Stimulated activated naive CD8-positive, alpha-beta T cell treated with anti-CD3 and anti-CD28 coated beads, Interleukin-15, amount 100 ng/mL, for 72 hours (primary cell): Measurements from ENCODE around the gene ALDH18A1.

Experiments
- ATAC-seq: fragments of 150-1000 bp; cut with Tn5 transposase; 2 replicates; pipeline ENCODE4 v1.10.0; 2021; ENCODE audit warnings: mild to moderate bottlenecking, moderate library complexity
- DNase-seq, 2 donors: peaks; one replicate each; pipeline ENCODE4 v3.0.0; 2021 to 2022
- H3K27ac Mint-ChIP-seq, 2 donors: one replicate each; pipeline ENCODE4 v1.8.0; 2022; ENCODE audit warnings: mild to moderate bottlenecking in 2 of 2, mixed read lengths in 2 of 2, moderate library complexity in 2 of 2
- H3K27me3 Mint-ChIP-seq: one replicate; pipeline ENCODE4 v1.8.0; 2022; ENCODE audit warnings: mixed read lengths
- H3K4me1 Mint-ChIP-seq: one replicate; pipeline ENCODE4 v1.8.0; 2022; ENCODE audit warnings: mild to moderate bottlenecking, mixed read lengths
- H3K4me3 Mint-ChIP-seq, 2 donors: one replicate each; pipeline ENCODE4 v1.8.0; 2022; ENCODE audit warnings: mild to moderate bottlenecking in 2 of 2, mixed read lengths in 2 of 2, moderate library complexity in 1 of 2
- H3K9me3 Mint-ChIP-seq, 2 donors: one replicate each; pipeline ENCODE4 v1.8.0; 2022; ENCODE audit warnings: mixed read lengths in 2 of 2

The ALDH18A1 gene

DNA sequence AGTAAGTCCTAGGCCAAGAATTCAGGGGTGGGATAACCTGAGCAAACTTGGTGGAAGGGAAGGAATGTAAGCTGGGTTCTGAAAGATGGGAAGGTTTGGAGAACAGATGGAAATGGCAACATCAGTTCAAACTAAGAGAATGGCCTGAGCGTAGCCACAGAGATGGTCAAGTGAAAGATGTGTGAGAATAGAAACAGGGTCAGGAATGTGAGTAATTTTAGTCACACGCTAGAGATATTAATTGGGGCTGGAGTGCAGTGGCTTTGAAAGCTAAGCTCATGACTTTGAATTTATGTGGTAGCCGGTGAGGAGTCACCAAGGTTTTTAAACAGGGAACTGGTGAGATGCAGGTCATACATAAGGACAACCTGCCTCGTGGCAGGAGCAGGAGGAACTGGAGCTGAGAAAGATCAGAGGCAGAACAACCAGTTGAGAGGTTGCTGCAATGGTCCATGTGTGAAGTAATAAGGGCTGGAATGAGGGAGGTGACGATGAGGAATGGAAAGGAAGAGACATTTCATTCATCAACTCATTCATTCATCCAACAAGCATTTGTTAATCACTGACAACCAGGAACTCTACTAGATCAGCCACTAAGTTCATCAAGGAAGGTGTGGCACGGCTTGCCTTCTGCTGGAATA is 82.4 kb downstream of the ALDH18A1 start:
- H3K27me3 Mint-ChIP-seq: peaks cover 33% of the 10 kb centered on the region
- ATAC-seq: no peak
- no peaks in the 10 kb centered on the region for H3K9me3 Mint-ChIP-seq
- DNase-seq: no peak
- no peak overlapping the region for H3K27ac Mint-ChIP-seq
- H3K4me1 Mint-ChIP-seq: no peaks in the 10 kb centered on the region
- no peak overlapping the region for H3K4me3 Mint-ChIP-seq

DNA sequence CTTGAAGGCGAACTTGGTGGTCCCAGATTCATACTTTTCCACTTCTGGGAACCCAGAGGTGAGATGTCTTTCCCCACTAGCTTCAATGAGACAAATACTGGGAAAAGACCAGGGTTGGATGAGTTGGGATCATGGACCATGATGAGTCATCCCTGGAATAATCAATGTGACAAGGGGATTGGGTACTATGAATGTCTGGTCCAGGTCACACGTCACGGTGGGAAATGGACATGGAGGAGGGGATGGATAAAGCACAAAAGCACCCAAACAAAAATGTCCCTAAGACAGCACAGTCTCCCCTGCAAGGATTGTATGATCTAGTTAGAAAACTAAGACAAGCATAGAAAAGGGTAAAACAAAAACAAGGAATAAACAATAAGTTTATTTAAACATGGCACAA is 83.0 kb downstream of the ALDH18A1 start:
- ATAC-seq (no peak), DNase-seq (no peak)
- Mint-ChIP-seq H3K9me3 (no peaks in the 10 kb centered on the region), H3K27ac (no peak overlapping the region), H3K4me3 (no peak overlapping the region), H3K27me3 (peaks cover 28% of the 10 kb centered on the region), H3K4me1 (no peaks in the 10 kb centered on the region)

DNA sequence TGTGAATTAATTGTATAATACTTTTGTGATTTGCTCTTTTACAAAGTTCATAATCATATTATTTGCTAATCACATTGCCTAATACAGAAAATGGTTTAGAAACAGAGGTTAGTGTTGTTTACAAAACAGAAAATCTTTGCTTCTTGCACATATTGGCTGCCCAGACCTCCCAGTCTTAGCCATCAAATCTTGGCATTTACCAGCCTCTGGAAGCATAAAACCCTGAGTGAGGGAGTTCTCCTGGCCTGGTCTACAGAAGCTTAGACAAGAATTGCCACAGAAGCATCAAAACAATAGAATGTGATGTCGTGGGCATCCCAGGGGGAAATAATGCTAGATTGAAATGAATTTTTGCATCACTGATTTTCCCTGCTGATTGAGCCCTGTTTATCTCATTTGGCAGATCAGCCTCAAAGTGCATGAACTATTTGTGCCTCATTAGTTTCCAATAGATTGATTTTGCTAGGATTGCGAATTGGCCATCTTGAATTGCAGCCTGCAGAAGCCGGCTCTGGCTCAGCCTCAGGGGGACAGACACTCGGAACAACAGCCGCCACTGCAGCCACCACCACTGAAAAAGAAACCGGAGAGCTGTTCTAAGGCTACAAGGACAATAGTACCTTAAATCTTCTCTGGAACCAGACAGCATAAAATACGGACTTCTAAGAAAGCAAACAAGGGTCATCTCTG is 84.2 kb downstream of the ALDH18A1 start:
- H3K9me3 Mint-ChIP-seq: no peaks in the 10 kb centered on the region
- H3K27ac Mint-ChIP-seq: no peak overlapping the region

DNA sequence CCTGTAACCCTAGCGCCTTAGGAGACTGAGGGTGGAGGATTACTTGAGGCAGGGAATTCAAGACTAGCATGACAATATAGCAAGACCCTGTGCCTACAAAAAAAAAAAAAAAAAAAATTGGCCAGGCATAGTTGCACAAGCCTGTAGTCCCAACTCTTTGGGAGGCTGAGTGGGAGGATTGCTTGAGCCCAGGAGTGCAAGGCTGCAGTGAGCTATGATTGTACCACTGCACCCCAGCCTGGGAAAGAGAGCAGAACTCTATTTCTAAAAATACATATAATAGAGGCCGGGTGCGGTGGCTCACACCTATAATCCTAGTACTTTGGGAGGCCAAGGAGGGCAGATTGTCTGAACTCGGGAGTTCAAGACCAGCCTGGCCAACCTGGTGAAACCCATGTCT is 85.1 kb downstream of the ALDH18A1 start:
- Mint-ChIP-seq H3K4me3 (no peak overlapping the region), H3K4me1 (no peaks in the 10 kb centered on the region), H3K27ac (no peak overlapping the region), H3K9me3 (no peaks in the 10 kb centered on the region), H3K27me3 (peaks cover 21% of the 10 kb centered on the region)
- DNase-seq (no peak), ATAC-seq (no peak)

More for the DNA sequence above, 84.2 kb downstream of the ALDH18A1 start:
- Mint-ChIP-seq H3K27me3 (peaks cover 21% of the 10 kb centered on the region), H3K4me3 (no peak overlapping the region), H3K4me1 (no peaks in the 10 kb centered on the region)
- ATAC-seq (no peak), DNase-seq (no peak)

DNA sequence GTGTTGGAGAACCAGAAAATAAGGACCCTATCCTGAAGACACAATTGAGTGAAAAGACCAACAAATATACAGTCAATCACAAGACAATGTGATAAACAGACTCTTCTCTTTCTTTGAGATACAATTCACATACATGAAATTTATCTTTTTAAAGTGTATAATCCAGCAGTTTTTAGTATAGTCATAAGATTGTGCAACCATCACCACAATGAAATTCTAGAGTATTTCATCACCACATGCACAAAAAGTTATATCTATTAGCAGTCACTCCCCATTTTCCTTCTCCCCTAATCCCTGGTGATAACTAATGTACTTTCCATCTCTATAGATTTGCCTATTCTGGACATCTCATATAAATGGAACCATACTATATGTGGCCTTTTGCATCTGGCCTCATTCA is 87.1 kb downstream of the ALDH18A1 start:
- Mint-ChIP-seq H3K4me3 (no peak overlapping the region), H3K27me3 (peaks cover 11% of the 10 kb centered on the region), H3K9me3 (no peaks in the 10 kb centered on the region), H3K4me1 (no peaks in the 10 kb centered on the region), H3K27ac (no peak overlapping the region)
- no peak for ATAC-seq
- no peak for DNase-seq

DNA sequence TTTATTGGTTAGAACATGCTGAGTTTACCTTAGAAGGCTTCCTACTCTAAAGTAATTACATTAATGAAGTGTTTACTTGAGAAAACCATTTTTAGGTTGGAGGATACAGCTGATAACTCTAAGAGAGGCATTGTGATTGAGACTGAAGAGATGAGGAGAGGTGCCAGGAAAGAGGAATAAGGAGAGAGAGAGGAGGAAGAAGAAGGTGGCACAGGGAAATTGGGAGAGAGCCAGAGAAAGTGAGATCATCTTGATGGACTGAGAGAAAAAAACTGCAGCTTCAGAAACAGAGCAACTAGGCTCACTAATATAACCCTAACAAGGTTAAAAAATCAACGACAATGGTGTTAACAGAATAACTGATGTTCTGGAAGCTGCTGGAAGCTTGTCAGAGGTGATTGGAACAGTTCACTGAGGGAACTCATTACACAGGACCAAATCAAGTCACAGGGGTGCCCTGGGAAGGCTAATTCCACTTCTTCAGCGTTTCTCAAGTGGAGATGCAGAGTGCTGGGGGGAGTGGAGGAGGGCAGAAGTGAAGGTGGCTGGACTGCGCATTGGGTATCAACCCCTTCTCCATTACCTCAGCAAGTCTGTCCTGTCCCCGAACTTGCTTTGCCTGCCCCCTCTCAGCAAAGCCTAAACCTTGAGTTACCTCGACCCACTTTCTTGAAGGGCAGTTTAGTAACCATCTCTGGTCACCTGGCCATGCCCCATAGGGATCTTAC is 88.4 kb downstream of the ALDH18A1 start:
- H3K4me3 Mint-ChIP-seq: no peak overlapping the region
- no peaks in the 10 kb centered on the region for H3K27me3 Mint-ChIP-seq
- H3K9me3 Mint-ChIP-seq: no peaks in the 10 kb centered on the region
- DNase-seq (no peak), ATAC-seq (no peak)
- H3K4me1 Mint-ChIP-seq: no peaks in the 10 kb centered on the region
- no peak overlapping the region for H3K27ac Mint-ChIP-seq

DNA sequence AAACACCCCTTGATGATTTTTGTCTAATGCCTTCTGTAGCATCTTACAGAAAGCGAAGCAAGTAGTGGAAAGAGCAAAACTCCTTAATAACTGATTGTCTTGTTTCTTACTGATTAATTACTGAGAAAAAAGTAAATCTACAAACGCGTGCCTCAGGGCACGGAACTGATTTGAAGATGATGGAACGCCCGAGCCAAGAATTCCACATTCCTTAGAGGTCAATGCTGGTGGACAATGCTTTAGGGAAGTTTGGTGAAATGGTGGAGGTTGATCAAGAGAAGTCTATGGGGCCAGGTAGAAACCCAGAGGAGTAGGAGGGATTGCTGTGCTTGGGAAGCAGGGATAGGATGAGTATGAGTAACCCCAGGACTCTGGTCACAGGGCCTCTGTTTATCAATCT is 90.4 kb downstream of the ALDH18A1 start:
- Mint-ChIP-seq H3K4me1 (no peaks in the 10 kb centered on the region), H3K27me3 (no peaks in the 10 kb centered on the region), H3K27ac (no peak overlapping the region), H3K9me3 (no peaks in the 10 kb centered on the region), H3K4me3 (no peak overlapping the region)
- ATAC-seq (no peak), DNase-seq (no peak)

DNA sequence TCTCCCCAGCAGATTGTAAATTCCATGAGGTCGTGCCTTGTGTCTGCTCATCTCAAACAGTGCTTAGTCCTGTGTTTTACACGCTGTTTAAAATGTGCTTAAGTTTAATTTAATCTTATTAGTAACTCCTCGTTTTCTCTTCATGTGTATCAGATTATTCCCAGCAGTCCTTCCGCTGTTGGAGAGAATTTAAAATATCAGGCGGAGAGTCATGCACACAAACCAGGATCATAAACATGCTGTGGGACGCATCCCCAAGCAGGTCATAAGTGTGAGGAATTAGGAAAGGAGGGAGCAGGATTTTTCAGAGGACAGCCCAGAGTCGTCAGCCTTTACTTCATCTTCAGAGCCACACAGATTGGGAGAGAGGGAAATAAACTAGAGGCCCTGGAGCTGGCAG is 91.2 kb downstream of the ALDH18A1 start:
- Mint-ChIP-seq H3K4me3 (no peak overlapping the region), H3K9me3 (no peaks in the 10 kb centered on the region), H3K27me3 (peaks cover 5% of the 10 kb centered on the region), H3K4me1 (peaks cover 4% of the 10 kb centered on the region), H3K27ac (no peak overlapping the region)
- DNase-seq: no peak
- ATAC-seq: no peak

DNA sequence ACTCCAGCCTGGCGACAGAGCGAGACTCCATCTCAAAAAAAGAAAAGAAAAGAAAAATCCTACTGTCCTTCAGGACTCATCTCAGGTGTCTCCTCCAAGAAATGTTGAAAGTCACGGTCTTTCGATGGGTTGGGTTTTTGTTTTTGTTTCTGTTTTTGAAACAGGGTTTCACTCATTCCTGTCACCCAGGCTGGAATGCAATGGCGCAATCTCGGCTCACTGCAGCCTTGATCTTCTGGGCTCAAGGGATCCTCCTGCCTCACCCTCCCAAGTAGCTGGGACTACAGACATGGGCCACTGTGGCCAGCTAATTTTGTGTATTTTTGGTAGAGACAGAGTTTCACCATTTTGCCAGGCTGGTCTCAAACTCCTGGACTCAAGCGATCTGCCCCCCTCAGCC is 92.2 kb downstream of the ALDH18A1 start:
- Mint-ChIP-seq H3K27ac (no peak overlapping the region), H3K4me3 (no peak overlapping the region), H3K9me3 (no peaks in the 10 kb centered on the region), H3K4me1 (peaks cover 8% of the 10 kb centered on the region), H3K27me3 (peaks cover 15% of the 10 kb centered on the region)
- ATAC-seq: no peak
- DNase-seq: no peak

DNA sequence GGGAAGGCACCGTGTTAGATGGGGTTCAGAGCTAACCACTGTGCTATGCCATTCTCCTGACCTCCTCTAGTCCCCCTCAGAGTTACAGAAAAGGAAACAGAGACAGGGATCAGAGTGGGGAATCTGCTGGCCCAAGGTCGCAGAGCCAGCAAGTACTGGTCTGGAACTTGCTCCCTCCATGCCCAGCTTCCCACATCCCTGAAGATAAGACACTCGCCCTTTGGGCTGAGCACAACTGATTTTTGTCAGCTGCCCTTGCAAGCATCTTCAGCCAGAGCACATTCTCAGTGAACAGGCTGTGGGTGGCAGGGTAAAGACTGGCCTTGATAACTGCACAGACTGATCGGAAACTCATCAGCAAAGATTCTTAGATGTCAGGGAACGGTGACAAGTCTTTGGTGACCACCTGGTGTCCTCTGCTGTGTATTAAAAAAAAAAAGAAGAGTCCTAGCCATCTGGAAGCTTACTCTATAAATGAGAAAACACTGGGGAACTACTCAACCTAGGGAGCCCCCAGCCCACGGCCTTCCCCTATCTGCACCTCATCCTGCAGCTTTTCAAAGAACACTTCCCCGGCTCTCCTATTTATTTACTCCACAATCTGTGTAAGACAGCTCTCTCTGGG is 94.1 kb downstream of the ALDH18A1 start:
- ATAC-seq: no peak
- Mint-ChIP-seq H3K9me3 (no peaks in the 10 kb centered on the region), H3K4me1 (peaks cover 8% of the 10 kb centered on the region), H3K27ac (no peak overlapping the region), H3K4me3 (no peak overlapping the region), H3K27me3 (peaks cover 29% of the 10 kb centered on the region)
- DNase-seq: no peak

DNA sequence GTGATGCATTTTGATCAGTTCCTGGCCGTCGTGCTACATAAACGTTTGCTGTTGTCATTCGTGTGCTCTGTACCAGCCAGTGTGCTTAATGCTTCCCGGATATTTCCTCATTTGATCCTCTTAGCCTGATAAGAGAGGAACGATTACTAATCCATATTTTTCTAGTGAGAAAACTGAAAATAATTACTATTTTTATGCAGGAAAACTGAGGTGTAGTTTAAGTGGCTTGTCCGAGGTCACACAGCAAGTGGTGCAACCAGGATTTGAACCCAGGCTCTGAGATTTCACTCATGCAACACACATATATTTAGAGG is 94.7 kb downstream of the ALDH18A1 start:
- Mint-ChIP-seq H3K4me3 (peak overlapping the region; percentile 86 to 95), H3K27me3 (peaks cover 29% of the 10 kb centered on the region), H3K4me1 (peaks cover 8% of the 10 kb centered on the region), H3K27ac (no peak overlapping the region), H3K9me3 (no peaks in the 10 kb centered on the region)
- ATAC-seq (no peak), DNase-seq (no peak)

DNA sequence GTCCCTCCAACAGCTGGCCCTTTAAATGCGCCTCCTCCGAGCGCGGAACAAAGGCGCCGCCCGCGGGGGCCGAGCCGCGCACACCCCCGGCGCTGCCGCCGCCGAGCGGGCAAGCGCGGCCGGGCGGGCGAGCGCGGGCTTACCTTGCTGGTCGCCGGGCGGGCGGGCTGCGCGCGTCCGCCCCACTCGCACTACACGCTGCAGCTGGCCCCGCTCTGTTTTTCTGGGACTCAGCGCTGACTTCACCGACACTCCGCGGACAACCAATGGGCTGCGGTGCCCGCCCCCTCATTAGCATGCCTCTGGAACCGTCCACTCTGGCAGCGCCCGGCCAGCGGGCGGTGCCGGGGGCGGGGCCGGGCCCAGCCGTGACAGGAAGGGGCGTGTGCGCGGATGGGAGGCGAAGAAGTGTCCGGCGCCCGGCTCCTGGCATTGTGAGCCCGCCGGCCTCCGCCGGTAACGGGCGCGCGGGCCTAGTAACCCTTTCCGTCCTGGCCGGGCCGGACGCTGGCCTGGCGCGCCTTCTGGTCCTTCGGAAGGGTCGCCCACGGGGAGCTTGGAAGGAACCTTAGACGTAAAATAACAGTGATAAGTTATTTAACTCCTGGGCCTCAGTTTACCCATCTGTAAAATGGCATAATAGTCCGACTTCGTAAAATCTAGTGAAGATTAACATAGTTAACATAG is 95.2 kb downstream of the ALDH18A1 start, which contains the start of gene SORBS1:
Gene SORBS1 (minus strand): TSS at position 195 of the 687 bp plus-strand sequence. CDS start 120,236 bp downstream, outside the sequence.
- peaks cover 29% of the 10 kb centered on the region for H3K27me3 Mint-ChIP-seq
- peak within 1 kb of the TSS; percentile 81 to 83 for H3K27ac Mint-ChIP-seq
- H3K4me3 Mint-ChIP-seq: peak within 1 kb of the TSS; percentile 95 to 97
- H3K9me3 Mint-ChIP-seq: no peaks in the 10 kb centered on the region
- ATAC-seq (peak; percentile 97), DNase-seq (peak; percentile 85 to 86)
- peaks cover 8% of the 10 kb centered on the region for H3K4me1 Mint-ChIP-seq

DNA sequence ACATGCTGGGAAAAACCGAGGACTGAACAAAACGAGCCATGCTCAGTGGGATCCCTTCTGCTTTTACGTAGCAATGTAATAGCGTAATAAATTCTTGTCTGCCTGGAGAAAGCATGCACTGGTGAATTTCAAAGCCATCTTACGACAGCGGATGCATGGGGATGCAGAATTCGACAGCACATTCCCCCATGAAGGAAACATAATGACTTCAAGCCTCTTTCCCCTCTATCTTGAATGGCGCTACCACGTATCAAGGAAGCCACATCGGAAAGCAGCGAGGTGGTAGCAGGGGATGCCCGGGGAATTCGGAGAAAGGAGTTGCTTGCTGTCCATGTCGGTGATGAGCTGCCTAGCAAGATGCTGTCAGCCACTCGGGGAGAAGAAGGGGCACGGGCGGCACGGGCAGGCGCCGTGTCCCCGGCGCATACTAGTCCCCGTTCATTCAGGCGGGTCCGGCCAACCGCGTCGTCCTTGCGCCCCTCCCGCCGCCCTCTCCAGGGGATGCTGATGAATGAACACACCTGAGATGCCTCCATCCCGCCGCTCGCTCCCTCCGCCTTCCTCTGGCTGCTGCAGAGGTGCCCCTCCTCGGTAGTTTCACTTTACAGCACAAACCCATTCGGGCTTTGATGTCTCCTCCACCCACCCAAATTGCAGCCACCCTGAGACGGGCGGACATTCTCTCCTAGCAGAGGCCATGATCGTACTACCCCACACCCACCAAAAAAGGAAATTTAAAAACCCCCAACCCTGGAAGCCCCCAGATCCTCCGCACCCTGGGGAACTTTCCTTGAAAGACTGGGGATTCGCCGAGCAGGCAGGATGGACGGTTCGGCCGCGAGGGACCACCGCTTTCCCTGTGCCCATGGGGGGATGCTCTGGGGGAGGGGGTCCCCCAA is 96.0 kb downstream of the ALDH18A1 start:
- H3K27ac Mint-ChIP-seq: peak overlapping the region; percentile 81 to 83
- DNase-seq (peak; percentile 42 to 49), ATAC-seq (peak; percentile 58)
- H3K4me1 Mint-ChIP-seq: peaks cover 8% of the 10 kb centered on the region
- peaks cover 29% of the 10 kb centered on the region for H3K27me3 Mint-ChIP-seq
- H3K9me3 Mint-ChIP-seq: no peaks in the 10 kb centered on the region
- H3K4me3 Mint-ChIP-seq: peak overlapping the region; percentile 95 to 97

DNA sequence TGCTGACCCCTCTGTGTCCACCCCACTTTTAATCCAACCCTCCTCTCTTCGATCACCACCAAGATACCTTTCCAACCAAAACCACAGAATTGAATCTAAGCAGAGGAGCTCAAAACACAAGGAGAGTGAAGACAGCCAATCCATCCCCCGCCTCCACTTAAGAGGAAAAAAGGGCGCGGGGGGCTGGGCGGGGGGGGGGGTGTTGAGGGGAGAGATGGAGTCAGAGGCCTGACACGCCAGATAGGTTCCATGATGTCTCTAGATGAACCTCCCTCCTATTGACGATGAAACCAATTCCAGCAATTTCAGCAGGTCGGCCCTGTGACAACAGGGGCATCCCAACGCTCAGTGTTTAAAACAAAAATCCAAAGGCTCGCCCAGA is 96.6 kb downstream of the ALDH18A1 start:
- ATAC-seq (no peak), DNase-seq (no peak)
- H3K9me3 Mint-ChIP-seq: no peaks in the 10 kb centered on the region
- peaks cover 29% of the 10 kb centered on the region for H3K27me3 Mint-ChIP-seq
- H3K4me3 Mint-ChIP-seq: peak overlapping the region; percentile 95 to 97
- peaks cover 8% of the 10 kb centered on the region for H3K4me1 Mint-ChIP-seq
- no peak overlapping the region for H3K27ac Mint-ChIP-seq
